C4-2B (cell line): Measurements from ENCODE around the gene FAM89A.
"Not testable (repeated sequence)": the region's sequence is repeated elsewhere in the genome, so short reads cannot be mapped to it uniquely, and the experiment has no call there.

Source experiments
- H3K27ac ChIP-seq: fragments of 450-650 bp; 2 replicates; pipeline ENCODE4 v1.5.1; 2017
- ZFX ChIP-seq: fragments of 450-650 bp; IDR thresholded peaks from 2 replicates; pipeline ENCODE4 v1.6.1; 2017
- TF ChIP-seq, protein P1 (sequence below): fragments of 450-650 bp; conservative IDR thresholded peaks from 2 replicates; pipeline ENCODE4 v1.5.1; 2017; ENCODE audit warnings: mild to moderate bottlenecking

FAM89A gene

GRCh38 chr1:231023150-231023549 is 16.9 kb downstream of the FAM89A start:
- TF ChIP-seq ZFX, result no peak
- TF ChIP-seq, protein P1, sequence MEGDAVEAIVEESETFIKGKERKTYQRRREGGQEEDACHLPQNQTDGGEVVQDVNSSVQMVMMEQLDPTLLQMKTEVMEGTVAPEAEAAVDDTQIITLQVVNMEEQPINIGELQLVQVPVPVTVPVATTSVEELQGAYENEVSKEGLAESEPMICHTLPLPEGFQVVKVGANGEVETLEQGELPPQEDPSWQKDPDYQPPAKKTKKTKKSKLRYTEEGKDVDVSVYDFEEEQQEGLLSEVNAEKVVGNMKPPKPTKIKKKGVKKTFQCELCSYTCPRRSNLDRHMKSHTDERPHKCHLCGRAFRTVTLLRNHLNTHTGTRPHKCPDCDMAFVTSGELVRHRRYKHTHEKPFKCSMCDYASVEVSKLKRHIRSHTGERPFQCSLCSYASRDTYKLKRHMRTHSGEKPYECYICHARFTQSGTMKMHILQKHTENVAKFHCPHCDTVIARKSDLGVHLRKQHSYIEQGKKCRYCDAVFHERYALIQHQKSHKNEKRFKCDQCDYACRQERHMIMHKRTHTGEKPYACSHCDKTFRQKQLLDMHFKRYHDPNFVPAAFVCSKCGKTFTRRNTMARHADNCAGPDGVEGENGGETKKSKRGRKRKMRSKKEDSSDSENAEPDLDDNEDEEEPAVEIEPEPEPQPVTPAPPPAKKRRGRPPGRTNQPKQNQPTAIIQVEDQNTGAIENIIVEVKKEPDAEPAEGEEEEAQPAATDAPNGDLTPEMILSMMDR, result no peak
- no peak overlapping the region for H3K27ac ChIP-seq

- not testable (repeated sequence) for H3K27ac ChIP-seq
Observed at GRCh38 chr1:231022543-231022942, 17.5 kb downstream of the FAM89A start.

DNA sequence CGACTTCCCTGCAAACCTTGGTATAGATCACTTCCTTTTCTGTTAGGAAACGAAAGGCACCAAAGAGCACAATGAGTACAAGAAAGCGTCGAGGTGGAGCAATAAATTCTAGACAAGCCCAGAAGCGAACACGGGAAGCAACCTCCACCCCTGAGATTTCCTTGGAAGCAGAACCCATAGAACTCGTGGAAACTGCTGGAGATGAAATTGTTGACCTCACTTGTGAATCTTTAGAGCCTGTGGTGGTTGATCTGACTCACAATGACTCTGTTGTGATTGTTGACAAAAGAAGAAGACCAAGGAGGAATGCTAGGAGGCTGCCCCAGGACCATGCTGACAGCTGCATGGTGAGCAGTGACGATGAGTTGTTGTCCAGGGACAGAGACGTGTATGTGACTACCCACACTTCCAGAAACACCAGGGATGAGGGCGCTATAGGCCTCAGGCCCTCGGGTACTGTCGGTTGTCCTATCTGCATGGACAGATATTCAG is 18.5 kb downstream of the FAM89A start:
- no peak overlapping the region for H3K27ac ChIP-seq
- TF ChIP-seq, protein P1, result no peak

DNA sequence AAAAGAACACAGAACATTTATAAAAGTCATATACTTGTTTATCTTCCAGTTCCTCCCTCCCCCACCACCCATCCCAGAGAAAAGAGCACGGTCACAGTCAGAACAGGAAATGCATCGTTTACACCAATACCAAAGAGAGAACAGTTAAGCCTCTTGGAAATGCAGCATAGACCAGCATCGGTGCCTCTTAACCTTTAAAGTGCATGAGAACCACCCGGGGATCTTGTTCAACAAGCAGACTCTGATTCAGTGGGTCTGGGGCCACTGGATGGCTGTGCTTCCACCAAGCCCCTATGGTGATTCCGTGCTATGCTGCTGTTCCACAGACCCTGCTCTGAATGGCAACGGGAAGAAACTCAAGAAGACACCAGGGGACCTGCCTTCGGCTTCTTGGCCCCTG is 19.2 kb downstream of the FAM89A start:
- TF ChIP-seq, protein P1, result no peak
- no peak for TF ChIP-seq ZFX
- H3K27ac ChIP-seq, result no peak overlapping the region

- no peak overlapping the region for H3K27ac ChIP-seq
- TF ChIP-seq, protein P1, result no peak
- no peak for TF ChIP-seq ZFX
Observed at GRCh38 chr1:231020139-231020601, 19.9 kb downstream of the FAM89A start.

DNA sequence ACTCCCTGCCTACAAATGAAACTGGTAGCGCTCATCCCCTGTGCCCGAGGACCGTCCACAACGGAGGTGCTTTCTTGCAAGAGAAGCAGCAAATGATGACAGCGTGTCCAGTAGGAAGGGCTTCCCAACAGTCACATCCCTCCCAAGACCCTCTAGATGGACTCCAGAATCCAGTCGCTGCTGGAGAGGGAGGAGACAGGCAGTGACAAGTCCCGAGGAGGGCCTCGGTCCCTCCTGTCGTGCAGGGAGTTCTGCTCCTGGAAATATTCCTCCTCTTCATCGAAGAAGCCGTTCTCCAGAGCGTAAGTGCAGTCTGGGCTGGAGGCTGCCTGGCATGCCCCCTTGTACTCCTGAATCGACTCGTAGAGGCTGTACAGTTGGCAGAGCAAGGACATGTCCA is 20.3 kb downstream of the FAM89A start:
- no peak for TF ChIP-seq ZFX
- TF ChIP-seq, protein P1, result no peak
- no peak overlapping the region for H3K27ac ChIP-seq

- no peak overlapping the region for H3K27ac ChIP-seq
- TF ChIP-seq, protein P1, result no peak
- TF ChIP-seq ZFX, result no peak
Observed at GRCh38 chr1:231016966-231017365, 23.1 kb downstream of the FAM89A start.

- H3K27ac ChIP-seq, result no peak overlapping the region
- TF ChIP-seq ZFX, result no peak
- TF ChIP-seq, protein P1, result no peak
Observed at GRCh38 chr1:231016234-231016633, 23.8 kb downstream of the FAM89A start.
